ENCODE data around the gene TIMP2. TPM values are rescaled to one million over a fixed set of nuclear protein-coding genes. Genes with fewer than 3 reads are reported as not detected.
"Not testable (repeated sequence)": the region's sequence is repeated elsewhere in the genome, so short reads cannot be mapped to it uniquely, and the experiment has no call there.

TIMP2 gene
- total RNA-seq, 1 experiment from 2014 or later: 145 TPM

- Histone ChIP-seq H3K36me3 (peaks cover 54% of the 10 kb centered on the region), H3K9me3 (no peaks in the 10 kb centered on the region), H3K4me3 (no peak overlapping the region), H3K27me3 (no peaks in the 10 kb centered on the region)
- no peak for DNase-seq
Measured at GRCh38 chr17:78888941-78889518, 36.2 kb downstream of the TIMP2 start.

- no peaks in the 10 kb centered on the region for H3K27me3 ChIP-seq
- no peak overlapping the region for H3K4me3 ChIP-seq
- no peak for DNase-seq
- H3K36me3 ChIP-seq: peaks cover 52% of the 10 kb centered on the region
- H3K9me3 ChIP-seq: no peaks in the 10 kb centered on the region
Measured at GRCh38 chr17:78886954-78887353, 38.2 kb downstream of the TIMP2 start.

GRCh38 chr17:78885956-78886355 lies 39.2 kb downstream of the TIMP2 start:
- Histone ChIP-seq H3K4me3 (no peak overlapping the region), H3K9me3 (no peaks in the 10 kb centered on the region), H3K36me3 (peaks cover 51% of the 10 kb centered on the region), H3K27me3 (no peaks in the 10 kb centered on the region)
- DNase-seq: no peak

GRCh38 chr17:78884876-78885667 lies 40.1 kb downstream of the TIMP2 start:
- Histone ChIP-seq H3K4me3 (no peak overlapping the region), H3K36me3 (peaks cover 46% of the 10 kb centered on the region), H3K9me3 (no peaks in the 10 kb centered on the region), H3K27me3 (no peaks in the 10 kb centered on the region)
- DNase-seq: no peak

GRCh38 chr17:78884148-78884825 lies 40.9 kb downstream of the TIMP2 start:
- Histone ChIP-seq H3K27me3 (no peaks in the 10 kb centered on the region), H3K36me3 (peaks cover 44% of the 10 kb centered on the region), H3K9me3 (no peaks in the 10 kb centered on the region), H3K4me3 (peak overlapping the region; percentile 11; the same call in 1 of the 2 replicates)
- no peak for DNase-seq

- Histone ChIP-seq H3K27me3 (no peaks in the 10 kb centered on the region), H3K36me3 (peaks cover 45% of the 10 kb centered on the region), H3K4me3 (peak overlapping the region; percentile 11), H3K9me3 (no peaks in the 10 kb centered on the region)
- peak; percentile 95 for DNase-seq
Measured at GRCh38 chr17:78883533-78884131, 41.6 kb downstream of the TIMP2 start.

- peak overlapping the region; percentile 9 for H3K4me3 ChIP-seq
- no peaks in the 10 kb centered on the region for H3K9me3 ChIP-seq
- peak; percentile 89 for DNase-seq
- H3K36me3 ChIP-seq: peaks cover 48% of the 10 kb centered on the region
- no peaks in the 10 kb centered on the region for H3K27me3 ChIP-seq
Measured at GRCh38 chr17:78883089-78883532, 42.1 kb downstream of the TIMP2 start.

- Histone ChIP-seq H3K36me3 (peaks cover 53% of the 10 kb centered on the region), H3K4me3 (peak overlapping the region; percentile 9), H3K9me3 (no peaks in the 10 kb centered on the region), H3K27me3 (no peaks in the 10 kb centered on the region)
- no peak for DNase-seq
Measured at GRCh38 chr17:78882540-78883088, 42.6 kb downstream of the TIMP2 start.

- peak; percentile 85 for DNase-seq
Measured at GRCh38 chr17:78879635-78880186, 45.5 kb downstream of the TIMP2 start.

GRCh38 chr17:78878871-78879527 lies 46.2 kb downstream of the TIMP2 start:
- no peak for DNase-seq

More at GRCh38 chr17:78879635-78880186, 45.5 kb downstream of the TIMP2 start:
- Histone ChIP-seq H3K27me3 (no peaks in the 10 kb centered on the region), H3K9me3 (no peaks in the 10 kb centered on the region), H3K36me3 (peaks cover 54% of the 10 kb centered on the region), H3K4me3 (peak overlapping the region; percentile 4; the same call in 1 of the 2 replicates)

GRCh38 chr17:78878261-78878660 lies 46.9 kb downstream of the TIMP2 start:
- Histone ChIP-seq H3K9me3 (no peaks in the 10 kb centered on the region), H3K36me3 (peaks cover 62% of the 10 kb centered on the region), H3K27me3 (no peaks in the 10 kb centered on the region), H3K4me3 (no peak overlapping the region)
- no peak for DNase-seq

More at GRCh38 chr17:78878871-78879527, 46.2 kb downstream of the TIMP2 start:
- Histone ChIP-seq H3K27me3 (no peaks in the 10 kb centered on the region), H3K36me3 (peaks cover 55% of the 10 kb centered on the region), H3K4me3 (peak overlapping the region; percentile 4; the same call in 1 of the 2 replicates), H3K9me3 (no peaks in the 10 kb centered on the region)

GRCh38 chr17:78876954-78877517 lies 48.2 kb downstream of the TIMP2 start:
- DNase-seq, H3K4me3 ChIP-seq, H3K9me3 ChIP-seq, H3K27me3 ChIP-seq: not testable (repeated sequence)
- H3K36me3 ChIP-seq: peaks cover 59% of the 10 kb centered on the region

GRCh38 chr17:78876094-78876597 lies 49.0 kb downstream of the TIMP2 start:
- no peaks in the 10 kb centered on the region for H3K27me3 ChIP-seq
- H3K4me3 ChIP-seq: no peak overlapping the region
- H3K9me3 ChIP-seq: no peaks in the 10 kb centered on the region
- DNase-seq: no peak
- H3K36me3 ChIP-seq: peaks cover 56% of the 10 kb centered on the region

GRCh38 chr17:78875363-78876093 lies 49.7 kb downstream of the TIMP2 start:
- peak; percentile 46 for DNase-seq
- Histone ChIP-seq H3K36me3 (peaks cover 62% of the 10 kb centered on the region), H3K4me3 (no peak overlapping the region), H3K9me3 (no peaks in the 10 kb centered on the region), H3K27me3 (no peaks in the 10 kb centered on the region)

All from MG63 (cell line).